AG04450 (cell line): Measurements from ENCODE around the gene EXPH5. TPM values are rescaled to one million over a fixed set of nuclear protein-coding genes. Genes with fewer than 3 reads are reported as not detected.

Experiments used
- CTCF ChIA-PET: fragments of 300-600, 350-600 bp; formaldehyde crosslinking; extraction: SDS; loops from one replicate; lab custom pipeline; 2022; ENCODE audit warnings: antibody characterized with exemption, inconsistent platforms; lab: Charles Lee
- POLR2A ChIA-PET: fragments of 350-600 bp; formaldehyde crosslinking; extraction: SDS; loops from one replicate; lab custom pipeline; 2021; ENCODE audit warnings: antibody characterized with exemption, inconsistent platforms; lab: Yijun Ruan, JAX
- DNase-seq: peaks from one replicate; pipeline ENCODE4 v3.0.0-alpha.2; 2011; ENCODE audit warnings: low read depth, low spot score
- H3K27ac ChIP-seq: one replicate; pipeline ENCODE4 v1.5.1; 2012; ENCODE audit warnings: low read depth, low read length, control low read depth
- H3K27me3 ChIP-seq: one replicate; pipeline ENCODE4 v1.6.0; 2012; ENCODE audit warnings: low read length; ENCODE audit not compliant: control insufficient read depth, insufficient read depth
- H3K4me3 ChIP-seq: 2 replicates; pipeline ENCODE4 v1.5.1; 2011; ENCODE audit warnings: mild to moderate bottlenecking, low read depth, low read length, control low read depth
- H3K9me3 ChIP-seq: 2 replicates; pipeline ENCODE4 v1.5.1; 2012; ENCODE audit warnings: low read length; ENCODE audit not compliant: control insufficient read depth, insufficient read depth
- polyA plus RNA-seq: library from polyadenylated mRNA; depleted of rRNA; stranded (reverse); fragments of >200 nt; gene quantifications from 2 replicates; pipeline ENCODE4 v1.2.3, GENCODE V29; 2011
- TF ChIP-seq, protein P1 (sequence below): IDR thresholded peaks from 2 replicates; pipeline ENCODE4 v1.5.1; 2011; ENCODE audit warnings: low read depth, low read length, control low read depth, inconsistent platforms

EXPH5 gene
- polyA plus RNA-seq, 1 experiment: 0.37 TPM

DNA sequence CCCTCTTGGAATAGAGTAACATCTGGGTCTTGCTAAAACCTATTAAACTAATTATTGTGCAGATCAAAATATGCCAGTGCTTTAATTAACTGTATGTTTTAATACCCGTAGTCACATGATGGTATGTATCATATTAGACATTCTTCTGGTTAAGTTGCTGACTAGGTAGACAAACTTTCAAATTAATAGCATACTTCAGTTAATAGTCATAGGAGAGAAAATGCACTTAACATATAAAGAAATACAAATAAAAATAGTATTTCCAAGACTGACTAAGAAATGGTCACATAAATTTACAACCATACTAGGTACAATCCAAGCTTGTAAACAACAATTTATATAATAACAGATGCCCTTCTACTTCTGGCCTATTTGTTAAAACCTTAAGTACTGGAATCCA lies 7.6 kb upstream of the EXPH5 start:
- POLR2A ChIA-PET: no interaction called here
- Histone ChIP-seq H3K27ac (no peak overlapping the region), H3K9me3 (no peaks in the 10 kb centered on the region), H3K4me3 (no peak overlapping the region), H3K27me3 (no peaks in the 10 kb centered on the region)
- CTCF ChIA-PET: no interaction called here
- DNase-seq: no peak
- TF ChIP-seq, protein P1, sequence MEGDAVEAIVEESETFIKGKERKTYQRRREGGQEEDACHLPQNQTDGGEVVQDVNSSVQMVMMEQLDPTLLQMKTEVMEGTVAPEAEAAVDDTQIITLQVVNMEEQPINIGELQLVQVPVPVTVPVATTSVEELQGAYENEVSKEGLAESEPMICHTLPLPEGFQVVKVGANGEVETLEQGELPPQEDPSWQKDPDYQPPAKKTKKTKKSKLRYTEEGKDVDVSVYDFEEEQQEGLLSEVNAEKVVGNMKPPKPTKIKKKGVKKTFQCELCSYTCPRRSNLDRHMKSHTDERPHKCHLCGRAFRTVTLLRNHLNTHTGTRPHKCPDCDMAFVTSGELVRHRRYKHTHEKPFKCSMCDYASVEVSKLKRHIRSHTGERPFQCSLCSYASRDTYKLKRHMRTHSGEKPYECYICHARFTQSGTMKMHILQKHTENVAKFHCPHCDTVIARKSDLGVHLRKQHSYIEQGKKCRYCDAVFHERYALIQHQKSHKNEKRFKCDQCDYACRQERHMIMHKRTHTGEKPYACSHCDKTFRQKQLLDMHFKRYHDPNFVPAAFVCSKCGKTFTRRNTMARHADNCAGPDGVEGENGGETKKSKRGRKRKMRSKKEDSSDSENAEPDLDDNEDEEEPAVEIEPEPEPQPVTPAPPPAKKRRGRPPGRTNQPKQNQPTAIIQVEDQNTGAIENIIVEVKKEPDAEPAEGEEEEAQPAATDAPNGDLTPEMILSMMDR: no peak

DNA sequence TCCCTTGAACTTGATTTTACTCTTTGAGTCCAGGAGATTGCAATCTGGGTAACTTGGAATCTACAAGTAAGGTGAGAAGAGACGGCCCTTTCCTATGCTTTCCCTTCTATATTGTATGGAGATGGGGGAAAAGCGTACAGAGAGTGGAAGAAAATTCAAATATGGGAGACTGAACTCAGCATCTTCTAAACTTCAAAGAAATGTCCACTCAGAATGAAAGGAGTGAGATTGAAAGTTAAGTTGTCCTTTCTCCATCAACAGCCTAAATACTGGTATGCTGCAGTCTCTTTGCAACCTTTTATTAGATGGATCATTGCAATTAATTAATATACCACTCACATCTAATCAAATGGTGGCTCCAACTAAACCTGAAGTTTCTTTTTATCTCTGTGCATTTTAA lies 6.4 kb upstream of the EXPH5 start:
- peaks cover 6% of the 10 kb centered on the region for H3K27me3 ChIP-seq
- no peaks in the 10 kb centered on the region for H3K9me3 ChIP-seq
- ChIA-PET CTCF (no interaction called here), POLR2A (no interaction called here)
- no peak for DNase-seq
- H3K27ac ChIP-seq: no peak overlapping the region
- TF ChIP-seq, protein P1: no peak
- H3K4me3 ChIP-seq: no peak overlapping the region

DNA sequence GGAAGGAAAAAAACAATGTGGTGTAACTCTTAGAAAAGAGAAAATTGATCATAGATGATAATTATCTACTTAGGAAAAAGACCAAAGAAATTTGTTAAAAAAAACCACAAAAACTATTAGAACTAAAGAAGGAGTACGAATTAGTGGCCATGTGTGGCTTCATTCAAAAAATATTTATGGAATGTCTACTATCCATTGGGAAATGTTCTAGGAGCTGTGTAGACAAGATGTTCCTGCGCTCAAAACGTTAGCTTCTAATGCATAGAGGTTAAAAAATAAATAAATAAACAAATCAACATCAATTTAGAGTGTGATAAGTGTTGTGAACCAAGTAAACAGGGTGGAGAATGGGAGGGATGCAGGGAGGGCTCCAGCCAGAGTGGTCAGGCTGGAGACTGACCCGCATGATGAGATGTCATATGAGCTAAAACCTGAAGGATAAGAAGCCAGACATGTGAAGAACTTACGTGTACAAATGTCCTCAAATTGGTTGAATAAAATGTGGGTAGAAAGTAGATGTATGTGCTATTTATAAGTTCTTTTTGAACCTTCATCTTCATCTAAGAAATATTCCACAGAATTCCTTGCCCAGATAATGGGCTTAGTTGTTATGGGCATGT lies 4.3 kb upstream of the EXPH5 start:
- H3K27ac ChIP-seq: no peak overlapping the region
- DNase-seq: no peak
- CTCF ChIA-PET: no interaction called here
- no peaks in the 10 kb centered on the region; the same call in 1 of the 2 replicates for H3K9me3 ChIP-seq
- H3K4me3 ChIP-seq: no peak overlapping the region
- peaks cover 10% of the 10 kb centered on the region for H3K27me3 ChIP-seq
- POLR2A ChIA-PET: no interaction called here
- TF ChIP-seq, protein P1: no peak

DNA sequence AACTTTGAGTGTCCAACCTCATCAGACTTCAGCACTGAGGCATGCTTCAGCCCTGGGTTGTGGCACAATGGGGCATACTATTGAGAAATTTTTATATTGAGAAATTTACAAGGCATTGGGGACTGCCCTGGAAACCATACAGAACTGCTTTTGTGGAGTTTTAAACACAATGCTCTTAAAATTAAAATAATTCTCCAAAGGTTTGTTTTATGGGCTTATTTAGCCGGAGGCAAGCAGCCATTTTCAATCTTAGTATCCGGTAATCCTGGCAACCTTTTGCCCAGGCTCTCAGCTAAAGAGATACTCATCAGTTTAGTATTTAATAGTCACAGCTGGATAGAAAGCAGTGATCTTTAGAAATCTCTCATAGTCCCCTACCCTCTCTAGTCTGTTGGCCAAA lies 3.1 kb upstream of the EXPH5 start:
- CTCF ChIA-PET: no interaction called here
- TF ChIP-seq, protein P1: no peak
- POLR2A ChIA-PET: no interaction called here
- H3K27me3 ChIP-seq: peaks cover 16% of the 10 kb centered on the region
- H3K9me3 ChIP-seq: no peaks in the 10 kb centered on the region; the same call in 1 of the 2 replicates
- no peak overlapping the region for H3K27ac ChIP-seq
- H3K4me3 ChIP-seq: no peak overlapping the region
- DNase-seq: no peak

DNA sequence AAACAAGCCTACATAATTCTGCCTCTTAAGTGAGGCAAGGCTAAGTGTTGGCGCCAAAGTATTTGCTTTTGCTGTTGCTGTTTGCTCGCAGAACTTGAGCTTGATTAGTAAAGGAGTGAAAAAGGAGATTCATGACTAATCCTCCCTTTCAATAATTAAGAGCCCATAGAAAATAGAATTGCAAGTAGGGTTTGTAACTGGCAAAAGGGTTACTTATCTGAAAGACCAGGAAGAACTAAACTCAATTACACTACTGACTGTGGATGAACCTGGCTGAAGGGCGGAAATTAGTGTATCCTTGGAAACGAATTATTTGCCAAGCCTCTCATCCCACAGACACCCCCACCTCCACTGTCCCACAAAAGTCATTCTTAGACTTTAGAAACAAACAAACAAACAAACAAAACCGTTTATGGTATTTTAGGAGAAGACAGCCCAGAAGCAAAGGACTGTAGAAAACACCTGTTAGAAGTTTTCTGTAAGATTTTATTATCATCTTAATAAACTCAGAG lies 411 bp upstream of the EXPH5 start:
- DNase-seq: no peak
- ChIA-PET POLR2A (no interaction called here), CTCF (interaction anchor here (0.6 kb wide), 1 partner anchor 40 kb away, joined by 5 read pairs; no protein-coding TSS in a partner anchor)
- H3K4me3 ChIP-seq: peak overlapping the region; percentile 66
- H3K9me3 ChIP-seq: no peaks in the 10 kb centered on the region; the same call in 1 of the 2 replicates
- H3K27ac ChIP-seq: no peak overlapping the region
- peaks cover 16% of the 10 kb centered on the region for H3K27me3 ChIP-seq
- TF ChIP-seq, protein P1: no peak
